H1 (cell line): ENCODE measurements around the gene CD69. TPM values are rescaled to one million over a fixed set of nuclear protein-coding genes. Genes with fewer than 3 reads are reported as not detected.
"Not testable (repeated sequence)": the region's sequence is repeated elsewhere in the genome, so short reads cannot be mapped to it uniquely, and the experiment has no call there.

Source experiments
- CTCF ChIA-PET: fragments of 300-600 bp; sonication (Branson Sonifier 250); formaldehyde crosslinking; loops from one replicate; lab custom pipeline; 2021; ENCODE audit not compliant: partially characterized antibody; lab: Charles Lee
- POLR2A ChIA-PET: fragments of 300-600 bp; sonication (Branson Sonifier 250); formaldehyde crosslinking; loops from one replicate; lab custom pipeline; 2021; ENCODE audit warnings: inconsistent platforms; ENCODE audit not compliant: partially characterized antibody; lab: Charles Lee
- DNase-seq, 2 experiments: peaks; one replicate each; pipeline versions ENCODE4 v3.0.0 to v3.0.0-alpha.2; 2010 to 2022; ENCODE audit warnings: low spot score in 2 of 2, low read depth in 1 of 2, mixed read lengths in 1 of 2
- FAIRE-seq: peaks from 2 replicates; lab custom pipeline; 2011; peaks lifted over from hg19 to GRCh38; lab: Jason Lieb, UNC
- H2AFZ ChIP-seq: 2 replicates; pipeline ENCODE4 v1.8.1; 2012; ENCODE audit warnings: low read length, inconsistent platforms
- H2AK5ac ChIP-seq: 2 replicates; pipeline ENCODE4 v1.6.1; 2013; ENCODE audit warnings: low read depth, low read length
- H2BK120ac ChIP-seq: replicated peaks from 2 replicates; pipeline ENCODE3; 2013; ENCODE audit warnings: low read depth, low read length, inconsistent platforms
- H2BK12ac ChIP-seq: 2 replicates; pipeline ENCODE4 v1.6.1; 2013; ENCODE audit warnings: low read depth, low read length
- H2BK15ac ChIP-seq: 2 replicates; pipeline ENCODE4 v1.6.1; 2013; ENCODE audit warnings: low read length
- H2BK20ac ChIP-seq: 2 replicates; pipeline ENCODE4 v1.6.1; 2013; ENCODE audit warnings: low read length
- H2BK5ac ChIP-seq: 2 replicates; pipeline ENCODE4 v1.6.1; 2013; ENCODE audit warnings: low read depth, low read length
- H3K14ac ChIP-seq: 2 replicates; pipeline ENCODE4 v1.6.1; 2013; ENCODE audit warnings: inconsistent platforms; ENCODE audit not compliant: insufficient read length
- H3K18ac ChIP-seq: 2 replicates; pipeline ENCODE4 v1.6.1; 2013; ENCODE audit warnings: low read length; ENCODE audit errors: extremely low read depth
- H3K23ac ChIP-seq: 2 replicates; pipeline ENCODE4 v1.6.1; 2013; ENCODE audit warnings: inconsistent platforms; ENCODE audit not compliant: insufficient read length
- H3K23me2 ChIP-seq: 2 replicates; pipeline ENCODE4 v1.6.1; 2013; ENCODE audit warnings: low read depth, low read length
- H3K27ac ChIP-seq: 2 replicates; pipeline ENCODE4 v1.6.1; 2011; ENCODE audit warnings: low read depth, low read length, inconsistent platforms
- H3K27me3 ChIP-seq, 4 experiments: replicated peaks in 1 of 4; 1 replicate in 1 of 4; 2 replicates in 3 of 4; pipeline versions ENCODE4 v1.6.1 to v1.8.1; 2011 to 2013; ENCODE audit warnings: low read length in 3 of 4, mild to moderate bottlenecking in 3 of 4, inconsistent platforms in 2 of 4, mixed read lengths in 2 of 4, moderate library complexity in 1 of 4; ENCODE audit not compliant: control insufficient read depth in 3 of 4, insufficient read depth in 3 of 4; ENCODE audit errors: extremely low read depth in 1 of 4
- H3K36me3 ChIP-seq, 4 experiments: 2 replicates each; pipeline versions ENCODE4 v1.6.1 to v1.8.1; 2011 to 2013; ENCODE audit warnings: mild to moderate bottlenecking in 4 of 4, low read length in 3 of 4, moderate library complexity in 2 of 4, control low read depth in 1 of 4, inconsistent platforms in 1 of 4; ENCODE audit not compliant: insufficient read depth in 4 of 4, control insufficient read depth in 2 of 4
- H3K4ac ChIP-seq: replicated peaks from 2 replicates; pipeline ENCODE3; 2013; ENCODE audit warnings: low read length, low read depth, mixed read lengths, inconsistent platforms; ENCODE audit not compliant: insufficient read length
- H3K4me1 ChIP-seq, 4 experiments: replicated peaks in 1 of 4; 1 replicate in 1 of 4; 2 replicates in 3 of 4; pipeline versions ENCODE4 v1.6.1 to v1.8.1; 2011 to 2013; ENCODE audit warnings: low read length in 3 of 4, inconsistent platforms in 2 of 4, mixed read lengths in 1 of 4; ENCODE audit not compliant: insufficient read depth in 4 of 4, control insufficient read depth in 3 of 4
- H3K4me2 ChIP-seq, 2 experiments: 2 replicates each; pipeline versions ENCODE4 v1.6.1 to v1.8.1; 2011 to 2013; ENCODE audit warnings: low read depth in 2 of 2, low read length in 2 of 2, control low read depth in 1 of 2, inconsistent platforms in 1 of 2, mild to moderate bottlenecking in 1 of 2; ENCODE audit not compliant: insufficient read depth in 1 of 2
- H3K4me3 ChIP-seq, 4 experiments: fragments of 200-600, 300-600 bp in 1 of 4; sonication (generic), shearing (Covaris generic), sonication (Bioruptor Twin) in 1 of 4; 2 replicates each; pipeline versions ENCODE4 v1.5.1 to v1.8.1; 2011 to 2016; ENCODE audit warnings: low read length in 4 of 4, low read depth in 3 of 4, control low read depth in 2 of 4, inconsistent platforms in 2 of 4, mild to moderate bottlenecking in 2 of 4, mixed read lengths in 1 of 4, moderate library complexity in 1 of 4; ENCODE audit not compliant: insufficient read depth in 2 of 4; ENCODE audit errors: extremely low read depth in 1 of 4
- H3K56ac ChIP-seq: replicated peaks from 2 replicates; pipeline ENCODE3; 2013; ENCODE audit warnings: low read depth, mild to moderate bottlenecking, mixed read lengths, low read length, inconsistent platforms; ENCODE audit not compliant: insufficient read length
- H3K79me1 ChIP-seq: 2 replicates; pipeline ENCODE4 v1.6.1; 2013; ENCODE audit warnings: low read depth, low read length, control low read depth
- H3K79me2 ChIP-seq, 2 experiments: 2 replicates each; pipeline versions ENCODE4 v1.6.1 to v1.8.1; 2012 to 2013; ENCODE audit warnings: low read length in 2 of 2, mild to moderate bottlenecking in 2 of 2, inconsistent platforms in 1 of 2; ENCODE audit not compliant: insufficient read depth in 2 of 2, control insufficient read depth in 1 of 2
- H3K9ac ChIP-seq, 4 experiments: replicated peaks in 1 of 4; 1 replicate in 1 of 4; 2 replicates in 3 of 4; pipeline versions ENCODE4 v1.6.1 to v1.8.1; 2011 to 2013; ENCODE audit warnings: low read depth in 3 of 4, low read length in 3 of 4, control low read depth in 2 of 4, mild to moderate bottlenecking in 2 of 4, moderate library complexity in 2 of 4, inconsistent platforms in 1 of 4; ENCODE audit errors: extremely low read depth in 1 of 4
- H3K9me3 ChIP-seq, 2 experiments: 2 replicates each; pipeline versions ENCODE4 v1.6.1 to v1.8.1; 2012 to 2013; ENCODE audit warnings: mild to moderate bottlenecking in 2 of 2, moderate library complexity in 2 of 2, control low read depth in 1 of 2, inconsistent platforms in 1 of 2, low read depth in 1 of 2, low read length in 1 of 2, mixed read lengths in 1 of 2; ENCODE audit not compliant: insufficient read depth in 2 of 2
- H4K20me1 ChIP-seq, 2 experiments: replicated peaks in 1 of 2; 2 replicates each; pipeline versions ENCODE3 to v1.8.1; 2011 to 2013; ENCODE audit warnings: inconsistent platforms in 2 of 2, low read length in 2 of 2, mild to moderate bottlenecking in 1 of 2; ENCODE audit not compliant: insufficient read depth in 2 of 2, control insufficient read depth in 1 of 2
- H4K5ac ChIP-seq: 2 replicates; pipeline ENCODE4 v1.6.1; 2013; ENCODE audit warnings: low read length, low read depth, mixed read lengths, inconsistent platforms; ENCODE audit not compliant: insufficient read length
- H4K8ac ChIP-seq: 2 replicates; pipeline ENCODE4 v1.8.0; 2013; ENCODE audit warnings: mild to moderate bottlenecking, moderate library complexity, low read length, inconsistent platforms; ENCODE audit not compliant: insufficient read depth; ENCODE audit errors: extremely low read depth
- H4K91ac ChIP-seq: replicated peaks from 2 replicates; pipeline ENCODE3; 2013; ENCODE audit warnings: low read length, mixed read lengths, inconsistent platforms; ENCODE audit not compliant: insufficient read length
- WGBS, 2 experiments: shearing (Covaris generic) in 1 of 2; methylation state at CpG; one replicate each; pipeline versions ENCODE4 v1.1.6 to v1.1.7; 2013 to 2015; ENCODE audit warnings: low lambda C conversion rate in 2 of 2, mixed read lengths in 2 of 2, inconsistent platforms in 1 of 2, low coverage in 1 of 2, missing lambda C conversion rate in 1 of 2; ENCODE audit not compliant: insufficient replicate concordance in 2 of 2, insufficient coverage in 1 of 2, insufficient read length in 1 of 2; ENCODE audit errors: extremely low coverage in 1 of 2, missing lambda C conversion rate in 1 of 2; 5-methylcytosine and 5-hydroxymethylcytosine counted together
- polyA plus RNA-seq, 7 experiments: library from polyadenylated mRNA; depleted of rRNA in 3 of 7; stranded (reverse) in 5 of 7; unstranded in 2 of 7; fragments of >200 nt in 5 of 7; fragments of 200-250 nt in 2 of 7; gene quantifications; 1 replicate in 5 of 7; 2 replicates in 1 of 7; 4 replicates in 1 of 7; pipeline versions ENCODE4 v1.2.1 to v1.2.3, GENCODE V29; 2011 to 2013; ENCODE audit warnings: missing spikeins in 2 of 7, mixed read lengths in 2 of 7
- total RNA-seq: library from RNA; stranded (reverse); fragmentation: NEBNext Ultra II Directional; extraction: Animal tissue kit (Norgen Biotek cat#: 25700); gene quantifications from 2 replicates; pipeline ENCODE4 v1.2.1, GENCODE V29; 2021

Gene CD69
- total and polyA plus RNA-seq, 2 of the 8 experiments (the other 6 are each of a cell fraction or from before 2014, with no cell fraction given): not detected

DNA sequence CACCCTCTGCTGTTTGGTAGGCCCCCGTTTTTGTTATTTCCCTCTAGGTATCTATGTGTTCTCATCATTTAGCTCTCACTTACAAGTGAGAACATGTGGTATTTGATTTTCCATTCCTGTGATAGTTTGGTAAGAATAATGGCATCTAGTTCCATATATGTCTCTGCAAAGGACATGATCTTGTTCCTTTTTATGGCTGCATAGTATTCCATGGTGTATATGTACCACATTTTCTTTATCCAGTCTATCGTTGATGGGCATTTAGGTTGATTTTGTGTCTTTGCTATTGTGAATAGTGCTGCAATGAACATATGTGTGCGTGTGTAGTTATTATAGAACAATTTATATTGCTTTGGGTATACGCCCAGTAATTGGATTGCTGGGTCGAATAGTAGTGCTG lies 56.1 kb downstream of the CD69 start:
- H2BK20ac ChIP-seq, H3K18ac ChIP-seq, H4K91ac ChIP-seq, H2AFZ ChIP-seq, H3K23me2 ChIP-seq, H3K4me1 ChIP-seq, H3K27me3 ChIP-seq, H2BK15ac ChIP-seq, POLR2A ChIA-PET, FAIRE-seq, H4K8ac ChIP-seq, H4K20me1 ChIP-seq, DNase-seq, H3K79me1 ChIP-seq, H3K4me3 ChIP-seq, H3K4me2 ChIP-seq, H3K9ac ChIP-seq, H3K79me2 ChIP-seq, H2AK5ac ChIP-seq, H3K9me3 ChIP-seq, H3K56ac ChIP-seq, H4K5ac ChIP-seq, H3K14ac ChIP-seq, H2BK120ac ChIP-seq, H3K4ac ChIP-seq, H3K23ac ChIP-seq, H2BK5ac ChIP-seq, H3K36me3 ChIP-seq, H2BK12ac ChIP-seq, H3K27ac ChIP-seq: not testable (repeated sequence)
- CTCF ChIA-PET: interaction anchor here (1.2 kb wide), 1 partner anchor 68 kb away, joined by 5 read pairs; no protein-coding TSS in a partner anchor
- WGBS, 2 experiments: 88% methylated on average over 5 of the region's 5 CpGs; no CpG with 5 or more reads in 1 of the 2 experiments

Other genes with a start within 250 kb of the CD69 start
- gene KLRB1, start 153.0 kb downstream of the CD69 start, total RNA-seq: not detected in 2 replicates
- gene KLRB1, start 153.0 kb downstream of the CD69 start, polyA plus RNA-seq (2011; rRNA removed): not detected in 2 replicates
- 5.2 and 6.2 TPM in 2 replicates for gene CLEC2D, start 91.2 kb downstream of the CD69 start, total RNA-seq
- gene CLEC2D, start 91.2 kb downstream of the CD69 start, polyA plus RNA-seq (2011; rRNA removed): 2.7 and 4.2 TPM in 2 replicates
- gene CLECL1, start 27.8 kb downstream of the CD69 start, total RNA-seq: not detected in 2 replicates
- gene CLECL1, start 27.8 kb downstream of the CD69 start, polyA plus RNA-seq (2011; rRNA removed): not detected in 2 replicates
- not detected in 2 replicates for gene KLRF1, start 66.6 kb upstream of the CD69 start, total RNA-seq
- gene KLRF1, start 66.6 kb upstream of the CD69 start, polyA plus RNA-seq (2011; rRNA removed): not detected in 2 replicates
- not detected in 2 replicates for gene CLEC2B, start 108.5 kb upstream of the CD69 start, total RNA-seq
- gene CLEC2B, start 108.5 kb upstream of the CD69 start, polyA plus RNA-seq (2011; rRNA removed): not detected in 2 replicates
- not detected in 2 replicates for gene KLRF2, start 120.6 kb upstream of the CD69 start, total RNA-seq
- not detected in 2 replicates for gene KLRF2, start 120.6 kb upstream of the CD69 start, polyA plus RNA-seq (2011; rRNA removed)
- 2.8 and 3.7 TPM in 2 replicates for gene CLEC2A, start 171.5 kb upstream of the CD69 start, total RNA-seq
- 0.24 and 0.63 TPM in 2 replicates for gene CLEC2A, start 171.5 kb upstream of the CD69 start, polyA plus RNA-seq (2011; rRNA removed)
- gene CLEC12A, start 210.5 kb upstream of the CD69 start, total RNA-seq: not detected in 2 replicates
- not detected in 2 replicates for gene CLEC12A, start 210.5 kb upstream of the CD69 start, polyA plus RNA-seq (2011; rRNA removed)
- not detected in 2 replicates for gene CLEC1B, start 238.2 kb upstream of the CD69 start, total RNA-seq
- not detected in 2 replicates for gene CLEC1B, start 238.2 kb upstream of the CD69 start, polyA plus RNA-seq (2011; rRNA removed)
- not detected in 2 replicates for gene CLEC12B, start 249.7 kb upstream of the CD69 start, total RNA-seq
- gene CLEC12B, start 249.7 kb upstream of the CD69 start, polyA plus RNA-seq (2011; rRNA removed): not detected in 2 replicates